T-helper 2 cell treated with Interferon-gamma antibody and Interleukin-4, amounts not matched to agents 100 ng/mL and 5 ng/mL, for 36 hours (primary cell): ENCODE data around the gene CTSF. TPM values are rescaled to one million over a fixed set of nuclear protein-coding genes. Genes with fewer than 3 reads are reported as not detected.
"Not testable (repeated sequence)": the region's sequence is repeated elsewhere in the genome, so short reads cannot be mapped to it uniquely, and the experiment has no call there.

ENCODE experiments used
- intact Hi-C: fragments of 100-400 bp; cut with micrococcal nuclease; formaldehyde crosslinking; loops from one replicate; pipeline ENCODE4 v1.15.1; 2023
- total RNA-seq: library from RNA; stranded (reverse); gene quantifications from 2 replicates; pipeline ENCODE4 v1.2.3, GENCODE V29; 2022

The CTSF gene
- total RNA-seq = 0.77 and 1.4 TPM in 2 replicates

DNA sequence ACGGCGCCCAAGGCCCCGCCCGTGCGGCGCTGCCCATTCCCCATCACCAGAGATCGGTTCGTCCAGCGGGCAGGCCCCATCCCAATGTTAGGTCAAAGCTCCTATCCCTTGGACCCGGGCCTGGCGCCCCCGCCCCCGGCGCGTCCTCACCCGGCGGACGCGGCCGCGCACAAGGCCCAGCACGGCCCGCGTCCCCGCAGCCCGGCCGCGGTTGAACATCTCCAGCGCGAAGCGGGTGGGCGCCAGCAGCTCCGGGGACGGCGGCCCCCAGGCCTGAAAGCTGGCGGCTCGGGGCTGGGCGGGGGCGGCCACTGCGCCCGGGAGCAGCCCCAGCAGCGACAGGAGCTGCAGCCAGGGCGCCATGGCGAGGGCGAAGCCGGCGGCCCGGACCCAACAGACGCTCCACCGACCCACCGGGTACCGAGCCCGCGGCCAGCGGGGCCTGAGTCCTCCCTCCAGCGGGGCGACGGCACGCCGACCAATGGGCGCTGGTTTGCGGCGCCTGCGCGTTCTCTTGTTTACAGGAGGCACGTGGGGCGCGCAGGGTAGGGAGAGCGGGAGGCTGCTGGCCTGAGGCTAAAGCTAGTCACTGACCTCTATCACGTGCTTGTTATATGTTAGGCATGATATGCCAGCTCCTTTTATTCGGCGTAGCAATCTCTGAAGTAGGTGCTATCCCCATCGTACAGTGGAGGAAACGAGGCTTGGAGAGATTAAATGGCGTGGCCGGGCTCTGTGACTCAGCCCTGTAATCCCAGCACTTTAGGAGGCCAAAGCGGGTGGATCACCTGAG is at the start of gene CTSF:
TSS of gene CTSF (minus strand) at position 483 of the 793 bp plus-strand sequence. CDS start at position 363, 120 bp downstream.
- intact Hi-C loops = no loop called here

DNA sequence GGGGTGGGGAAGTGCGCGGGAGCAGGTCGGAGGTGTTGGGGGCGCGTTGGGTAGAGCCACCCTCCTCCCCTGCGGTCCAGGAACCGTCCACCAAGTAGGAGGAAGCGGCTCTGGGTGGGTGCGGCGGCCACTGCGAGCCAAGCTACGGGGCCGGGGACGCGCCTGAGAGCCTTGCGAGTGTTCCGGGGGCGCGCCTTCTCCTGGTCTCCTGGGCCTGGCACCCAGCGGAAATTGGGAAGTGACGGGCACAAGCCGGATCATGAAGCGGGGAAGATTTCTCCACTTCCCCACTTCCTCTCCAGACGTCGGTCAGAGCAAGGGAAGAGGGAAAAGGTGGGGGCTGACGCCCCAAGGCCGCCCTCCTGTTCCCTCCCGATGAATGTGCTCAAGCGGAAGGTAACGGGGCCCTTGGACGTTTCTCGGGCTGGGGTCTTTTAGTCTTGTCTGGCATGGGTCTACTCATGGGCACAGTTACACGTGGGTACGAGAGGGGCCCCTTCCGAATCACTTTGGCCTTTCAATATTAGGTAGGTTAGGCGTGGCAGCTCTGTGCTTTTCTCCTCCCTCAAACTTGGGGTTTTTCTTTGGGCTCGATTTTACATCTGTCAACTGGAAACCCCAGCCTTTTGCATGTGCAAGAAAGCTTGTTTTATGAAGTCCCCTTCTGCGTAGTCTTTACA is 48.9 kb upstream of the CTSF start:
- intact Hi-C loops = loop anchor here (2.0 to 10.0 kb wide), 5 partner anchors 40 to 502 kb away; partner anchors contain the start of genes B4GAT1, BRMS1, KDM2A and RAB1B

DNA sequence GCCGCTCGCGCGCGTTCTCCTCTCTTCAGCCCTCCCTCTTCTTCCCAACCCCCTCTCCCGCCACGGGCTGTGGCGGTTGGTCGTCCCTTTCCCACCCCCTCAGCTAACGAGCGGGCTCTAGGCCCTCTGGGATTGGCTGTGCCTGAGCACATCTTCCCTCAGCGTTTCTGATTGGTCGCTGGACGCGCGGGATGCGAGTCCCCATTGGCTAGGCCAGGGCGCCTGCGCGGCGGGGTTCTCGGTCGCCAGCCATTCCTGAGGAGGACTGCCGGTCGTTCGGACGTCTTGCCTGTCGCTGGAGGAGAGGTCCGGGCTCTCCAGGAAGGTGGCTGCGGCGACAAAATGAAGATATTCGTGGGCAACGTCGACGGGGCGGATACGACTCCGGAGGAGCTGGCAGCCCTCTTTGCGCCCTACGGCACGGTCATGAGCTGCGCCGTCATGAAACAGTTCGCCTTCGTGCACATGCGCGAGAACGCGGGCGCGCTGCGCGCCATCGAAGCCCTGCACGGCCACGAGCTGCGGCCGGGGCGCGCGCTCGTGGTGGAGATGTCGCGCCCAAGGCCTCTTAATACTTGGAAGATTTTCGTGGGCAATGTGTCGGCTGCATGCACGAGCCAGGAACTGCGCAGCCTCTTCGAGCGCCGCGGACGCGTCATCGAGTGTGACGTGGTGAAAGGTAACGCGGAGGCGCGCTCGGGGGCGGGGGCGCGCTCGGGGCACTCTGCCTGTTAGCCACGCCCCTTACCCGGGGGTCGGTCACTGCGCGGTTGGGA is 48.2 kb upstream of the CTSF start, which contains the start of gene RBM14:
TSS of gene RBM14 (plus strand) at position 252 of the 776 bp plus-strand sequence. CDS start at position 343, 91 bp downstream.
- intact Hi-C loops = loop anchor here (1.0 to 10.0 kb wide), 9 partner anchors 22 to 502 kb away; partner anchors contain the start of genes B4GAT1, BRMS1, CCDC87 and CCS

DNA sequence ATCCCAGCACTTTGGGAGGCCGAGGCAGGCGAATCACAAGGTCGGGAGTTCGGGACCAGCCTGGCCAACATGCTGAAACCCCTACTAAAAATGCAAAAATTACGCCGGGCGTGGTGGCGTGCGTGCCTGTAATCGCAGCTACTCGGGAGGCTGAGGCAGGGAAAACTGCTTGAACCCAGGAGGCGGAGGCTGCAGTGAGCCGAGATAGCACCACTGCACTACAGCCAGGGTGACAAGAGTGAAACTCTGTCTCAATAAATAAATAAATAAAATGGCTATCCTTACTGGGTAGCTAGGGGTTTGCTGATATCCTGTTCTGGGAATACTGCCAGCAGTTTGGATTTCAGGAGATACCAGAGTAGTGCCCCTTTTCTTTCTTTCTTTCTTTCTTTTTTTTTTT is 45.7 kb upstream of the CTSF start:
- intact Hi-C loops = loop anchor here (10.0 kb wide), 1 partner anchor 131 kb away; a partner anchor contains a TSS

DNA sequence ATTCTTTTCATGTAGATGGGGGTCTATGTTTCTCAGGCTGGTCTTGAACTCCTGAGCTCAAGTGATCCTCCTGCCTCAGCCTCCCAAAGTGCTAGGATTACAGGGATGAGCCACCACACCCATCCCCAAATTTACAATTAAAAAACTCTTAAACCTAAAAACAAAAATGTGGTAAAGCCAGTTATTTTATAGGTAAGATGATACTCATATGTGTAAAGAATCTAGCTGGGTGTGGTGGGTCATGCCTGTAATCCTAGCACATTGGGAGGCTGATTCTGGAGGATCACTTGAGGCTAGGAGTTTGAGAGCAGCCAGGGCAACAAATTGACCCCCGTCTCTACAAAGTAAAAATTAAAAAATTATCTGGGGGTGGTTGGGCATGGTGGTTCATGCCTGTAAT is 44.1 kb upstream of the CTSF start:
- intact Hi-C loops = loop anchor here (10.0 kb wide), 1 partner anchor 132 kb away; a partner anchor contains a TSS

DNA sequence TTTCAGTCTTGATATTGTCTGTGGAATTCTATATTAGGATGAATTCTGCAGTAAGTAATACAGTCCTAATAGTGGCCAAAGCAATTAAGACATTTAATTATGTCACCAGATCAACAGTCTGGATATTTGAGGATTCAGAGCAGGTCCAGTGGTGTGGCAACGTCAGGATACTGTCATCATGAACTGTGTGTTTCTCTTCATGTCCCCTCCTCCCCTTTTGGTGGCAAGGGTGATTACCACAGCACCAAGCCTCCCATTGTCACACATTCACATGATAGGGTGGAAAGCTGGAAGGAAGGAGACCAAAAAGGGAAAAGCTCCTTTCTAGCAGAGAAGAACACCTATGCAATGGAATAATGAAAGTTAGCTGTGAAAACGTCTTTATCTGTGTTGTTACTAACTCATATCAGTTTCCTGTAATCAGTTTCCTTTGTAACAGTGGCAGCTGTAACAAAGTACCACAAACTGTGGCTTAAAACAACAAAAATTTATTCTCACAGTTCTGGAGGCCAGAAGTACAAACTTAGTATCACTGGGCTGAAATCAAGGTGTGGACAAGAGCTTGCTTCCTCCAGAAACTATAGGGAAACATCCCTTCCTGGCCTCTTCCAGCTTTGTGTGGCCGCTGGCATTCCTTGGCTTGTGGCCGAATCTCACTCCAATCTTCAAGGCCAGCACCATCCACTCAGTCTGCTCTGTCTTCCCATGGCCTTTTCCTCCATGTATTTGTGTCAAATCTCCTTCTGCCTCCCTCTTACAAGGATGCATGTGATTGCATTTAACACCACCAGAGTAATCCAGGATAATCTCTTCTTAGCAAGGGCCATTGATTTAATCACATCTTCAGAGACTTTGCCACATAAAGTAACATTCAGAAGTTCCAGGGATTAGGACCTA is 41.6 kb upstream of the CTSF start:
- intact Hi-C loops = loop anchor here (10.0 kb wide), 1 partner anchor 135 kb away; a partner anchor contains a TSS

DNA sequence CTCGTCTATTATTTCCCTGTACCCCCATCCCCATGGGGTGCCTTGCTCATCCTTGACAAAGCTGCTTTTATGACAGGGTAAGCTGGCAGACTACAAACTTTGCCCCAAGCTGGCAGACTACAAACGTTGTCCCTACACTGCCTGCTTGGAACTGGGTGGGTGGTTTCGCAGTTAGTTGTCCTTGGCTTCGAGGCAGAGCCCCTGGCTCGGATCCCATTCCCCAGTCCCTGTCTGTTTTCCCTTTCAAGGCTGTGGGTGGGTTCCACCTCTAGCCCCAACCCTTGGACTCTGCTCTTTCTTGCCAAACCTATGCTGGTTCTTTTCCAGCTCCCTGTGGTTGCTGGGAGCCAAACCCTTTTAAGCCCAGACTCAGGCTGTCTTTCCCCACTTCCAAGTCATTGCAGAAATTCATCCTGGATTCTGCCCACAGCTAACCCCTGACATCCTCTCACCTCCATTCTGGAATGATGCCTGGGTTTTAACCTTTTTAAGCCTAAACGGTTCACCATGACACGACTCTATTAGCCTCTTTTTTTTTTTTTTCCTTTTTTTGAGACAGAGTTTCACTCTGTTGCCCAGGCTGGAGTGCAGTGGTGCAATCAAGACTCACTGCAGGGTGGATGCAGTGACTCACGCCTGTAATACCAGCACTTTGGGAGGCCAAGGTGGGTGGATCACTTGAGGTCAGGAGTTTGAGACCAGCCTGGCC is 38.9 kb upstream of the CTSF start:
- intact Hi-C loops = no loop called here

DNA sequence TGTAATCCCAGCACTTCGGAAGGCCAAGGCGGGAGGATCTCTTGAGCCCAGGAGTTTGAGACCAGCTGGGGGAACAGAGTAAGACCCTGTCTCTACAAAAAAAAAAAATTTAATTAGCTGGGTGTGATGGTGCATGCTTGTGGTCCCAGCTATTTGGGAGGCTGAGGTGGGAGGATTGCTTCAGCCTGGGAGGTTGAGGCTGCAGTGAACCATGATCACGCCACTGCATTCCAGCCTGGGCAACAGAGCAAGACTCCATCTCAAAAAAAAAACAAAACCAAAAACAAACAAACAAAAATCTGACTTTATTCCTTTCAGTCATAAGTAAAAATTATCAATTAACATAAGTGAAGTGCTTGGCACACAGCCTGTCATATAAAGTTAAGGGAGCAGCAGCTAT is 38.2 kb upstream of the CTSF start:
- intact Hi-C loops = not testable (repeated sequence)

DNA sequence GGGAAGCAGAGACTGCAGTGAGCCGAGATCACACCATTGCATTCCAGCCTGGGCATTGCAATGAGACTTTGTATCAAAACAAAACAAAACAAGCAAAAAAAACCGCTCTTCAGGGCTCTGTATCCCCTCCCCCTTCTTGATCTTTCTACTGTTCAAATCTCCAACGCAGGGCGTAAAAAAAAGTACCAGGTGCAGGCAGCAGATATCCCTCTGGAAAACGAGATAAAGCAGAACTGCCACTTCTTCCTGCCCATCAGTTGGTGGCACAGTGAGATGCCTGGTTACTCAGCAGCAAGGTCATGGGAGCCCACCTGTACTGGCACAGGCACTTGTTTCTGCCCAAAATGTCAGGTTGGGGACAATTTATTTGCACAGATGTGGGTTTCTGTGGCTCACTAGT is 35.7 kb upstream of the CTSF start:
- intact Hi-C loops = no loop called here

DNA sequence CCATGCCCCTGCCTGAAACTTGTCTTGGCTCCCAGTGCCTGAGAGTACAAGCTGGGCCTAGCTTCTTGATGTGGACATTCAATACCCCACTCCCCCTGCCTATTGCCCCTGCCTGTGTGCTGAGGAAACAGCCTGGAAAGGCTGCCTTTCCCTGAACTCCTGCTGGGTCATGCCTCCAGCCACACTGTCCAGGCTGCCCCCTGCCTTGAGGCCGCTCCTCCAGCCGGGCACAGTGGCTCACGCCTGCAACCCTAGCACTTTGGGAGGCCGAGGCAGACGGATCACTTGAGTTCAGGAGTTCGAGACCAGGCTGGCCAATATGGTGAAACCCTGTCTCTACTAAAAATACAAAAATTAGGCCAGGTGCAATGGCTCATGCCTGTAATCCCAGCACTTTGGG is 34.7 kb upstream of the CTSF start:
- intact Hi-C loops = no loop called here

DNA sequence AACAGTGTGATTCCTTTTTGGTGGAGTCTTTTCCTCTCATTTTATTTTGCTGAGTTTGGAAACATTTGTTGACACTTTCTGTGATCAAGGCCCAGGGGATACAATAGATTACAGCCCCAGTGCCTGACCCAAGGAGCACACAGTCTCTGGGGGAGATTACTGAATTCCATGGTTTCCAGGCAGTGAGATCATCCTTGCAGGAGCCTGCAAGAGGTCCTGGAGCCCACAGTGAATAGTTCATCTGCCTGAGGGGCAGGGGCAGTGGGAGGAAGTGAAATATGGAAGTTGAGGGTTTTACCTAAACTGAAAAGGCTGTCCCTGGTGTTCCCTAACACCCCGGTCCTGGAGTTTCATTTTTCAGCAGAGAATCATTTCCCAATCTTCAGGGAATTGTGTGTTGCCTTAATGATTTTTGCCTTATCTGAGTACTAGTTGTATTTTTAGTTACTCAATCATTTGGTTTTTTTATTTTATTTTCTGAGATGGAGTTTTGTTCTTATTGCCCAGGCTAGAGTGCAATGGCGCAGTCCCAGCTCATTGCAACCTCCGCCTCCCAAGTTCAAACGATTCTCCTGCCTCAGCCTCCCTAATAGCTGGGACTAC is 32.3 kb upstream of the CTSF start:
- intact Hi-C loops = no loop called here

DNA sequence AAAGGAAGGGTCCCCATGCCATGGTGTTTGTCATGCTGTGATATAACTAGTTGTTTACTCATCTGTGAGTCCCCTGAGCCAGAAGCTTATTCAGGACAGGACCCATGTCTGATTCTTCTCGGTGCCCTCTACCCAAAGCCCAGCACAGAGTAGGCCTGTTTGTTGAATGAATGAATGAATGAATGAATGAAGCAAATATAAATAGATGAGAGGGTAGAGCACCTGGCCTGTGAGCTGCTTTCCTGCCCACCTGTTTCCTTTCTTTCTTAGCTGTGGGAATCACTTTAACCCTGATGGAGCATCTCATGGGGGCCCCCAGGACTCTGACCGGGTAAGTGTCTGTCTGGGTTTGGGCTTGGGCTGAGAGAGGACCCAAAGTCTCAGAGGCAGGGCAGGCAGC is 31.8 kb upstream of the CTSF start:
- intact Hi-C loops = no loop called here

DNA sequence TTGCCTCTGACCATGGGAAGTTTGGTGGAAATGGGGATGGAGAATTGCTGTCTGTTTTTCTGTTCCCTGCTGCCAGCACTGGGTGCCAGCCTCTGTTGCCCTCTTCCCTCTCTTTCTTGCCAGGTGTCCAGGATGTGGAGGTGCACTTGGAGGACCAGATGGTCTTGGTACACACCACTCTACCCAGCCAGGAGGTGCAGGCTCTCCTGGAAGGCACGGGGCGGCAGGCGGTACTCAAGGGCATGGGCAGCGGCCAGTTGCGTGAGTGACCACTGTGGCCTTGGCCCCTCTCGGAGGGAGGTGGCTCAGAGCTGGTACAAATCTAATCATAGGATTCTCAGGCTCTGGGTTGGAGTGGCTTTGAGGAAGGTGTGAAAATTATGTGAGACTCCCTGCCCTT is 30.6 kb upstream of the CTSF start:
- intact Hi-C loops = loop anchor here (10.0 kb wide), 1 partner anchor 356 kb away; the partner anchor contains the start of gene PC

DNA sequence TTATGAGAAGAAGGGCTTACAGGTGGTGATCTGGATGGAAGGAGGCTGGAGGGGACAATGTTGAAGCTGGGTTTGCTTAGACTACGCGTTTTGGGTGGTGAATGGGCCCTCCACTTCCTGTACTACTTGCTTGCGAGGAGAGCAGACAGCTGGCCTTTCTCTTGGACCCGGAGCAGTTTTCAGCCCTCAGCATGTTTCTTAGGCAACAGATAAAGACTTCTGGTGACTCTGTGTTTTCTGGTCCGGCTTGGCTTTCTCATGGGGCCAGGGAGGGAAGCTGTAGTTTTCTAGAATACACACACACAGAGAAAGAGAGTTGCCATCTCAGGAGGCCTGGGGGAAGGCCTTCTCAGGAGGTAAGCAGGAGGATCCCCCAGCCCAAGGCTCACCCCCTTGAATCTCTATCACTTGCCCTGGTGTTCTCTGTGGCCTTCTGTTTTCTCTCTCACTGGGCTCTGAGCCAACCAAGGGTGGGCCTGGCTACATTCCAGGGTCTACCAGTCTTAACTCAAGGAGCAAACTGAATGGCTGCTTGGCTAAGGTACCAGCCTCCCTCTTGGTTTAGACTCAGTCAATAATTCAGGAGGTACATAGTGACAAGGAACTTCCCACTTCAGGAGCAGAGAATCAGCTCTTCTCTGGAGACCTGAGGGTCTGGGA is 27.0 kb upstream of the CTSF start:
- intact Hi-C loops = loop anchor here (10.0 kb wide), 1 partner anchor 359 kb away; the partner anchor contains the start of gene PC

DNA sequence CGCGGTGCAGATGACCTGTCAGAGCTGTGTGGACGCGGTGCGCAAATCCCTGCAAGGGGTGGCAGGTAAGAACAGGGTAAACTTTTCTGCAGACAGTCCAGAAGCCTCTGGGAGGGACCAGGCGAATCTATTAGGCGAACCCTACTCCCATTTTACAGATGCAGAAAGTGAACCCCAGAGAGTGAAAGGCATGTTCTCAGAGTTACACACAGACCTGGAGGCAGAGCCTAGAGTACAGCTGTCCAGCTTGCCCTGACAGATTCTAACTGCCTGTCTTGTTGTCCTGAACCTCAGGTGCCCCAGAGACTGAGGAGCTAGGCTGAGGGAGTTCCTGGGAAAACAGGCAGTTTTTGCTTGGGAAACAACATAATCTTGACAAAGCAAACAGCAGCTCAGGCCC is 25.2 kb upstream of the CTSF start:
- intact Hi-C loops = loop anchor here (1.0 to 10.0 kb wide), 6 partner anchors 14 to 361 kb away; partner anchors contain the start of genes ACTN3, PC, RBM14 and RBM4

DNA sequence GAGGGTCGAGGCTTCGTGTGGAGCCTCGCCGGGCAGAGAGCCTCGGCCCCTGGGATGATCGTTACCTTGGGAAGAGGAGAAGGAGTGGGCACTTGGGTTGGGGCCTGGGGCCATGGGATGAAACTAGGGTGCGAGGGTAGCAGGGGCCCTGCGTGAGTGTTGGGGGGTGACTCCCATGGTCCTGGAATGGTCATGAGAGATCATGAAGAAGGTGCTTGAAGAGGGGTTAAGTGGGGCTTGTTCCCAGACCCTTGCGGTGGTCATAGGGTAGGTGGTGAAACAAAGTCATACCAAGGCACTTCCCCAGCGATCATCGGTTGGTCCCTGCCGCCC is 24.9 kb upstream of the CTSF start:
- intact Hi-C loops = loop anchor here (1.0 to 10.0 kb wide), 6 partner anchors 14 to 362 kb away; partner anchors contain the start of genes ACTN3, PC, RBM14 and RBM4

DNA sequence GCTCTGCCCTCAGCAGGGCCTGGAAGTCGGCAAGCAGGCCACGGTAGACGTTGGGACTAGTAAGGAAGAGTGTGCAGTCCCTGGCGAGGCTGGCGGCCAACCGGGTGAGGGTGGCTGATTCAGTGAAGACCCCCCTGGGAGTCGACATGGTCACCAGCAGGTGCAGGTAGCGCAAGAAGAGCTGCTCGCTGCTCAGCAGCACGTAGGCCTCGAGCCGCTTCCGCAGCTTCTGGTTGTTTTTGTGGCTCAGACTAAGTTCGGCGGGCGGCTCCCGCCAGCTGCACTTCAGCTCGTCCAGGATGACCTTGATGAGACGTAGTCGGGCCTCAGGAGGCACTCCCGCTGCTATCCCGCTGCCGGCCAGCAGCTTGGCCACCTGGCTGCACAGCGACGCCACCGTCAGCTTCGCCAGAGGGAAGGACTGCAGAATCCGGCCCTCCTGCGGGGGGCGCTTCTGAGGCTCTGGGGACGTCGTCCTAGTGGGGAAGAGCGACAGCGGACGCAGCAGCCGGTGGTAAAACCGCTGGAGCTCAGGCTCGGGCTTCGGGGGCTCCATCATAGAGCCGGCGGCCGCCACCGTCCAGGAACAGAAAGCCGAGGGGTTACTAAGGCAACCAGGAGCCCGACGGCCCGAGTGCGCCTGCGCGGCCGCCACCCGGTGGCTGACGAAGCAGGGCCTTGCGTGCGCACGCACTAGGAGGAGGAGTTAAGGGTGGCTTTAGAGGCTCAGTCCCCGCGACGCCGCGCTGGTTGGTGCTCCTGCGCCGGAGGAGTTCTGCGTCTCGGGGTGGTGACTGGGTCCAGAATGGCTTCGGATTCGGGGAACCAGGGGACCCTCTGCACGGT is 24.3 kb upstream of the CTSF start, which contains the start of the genes CCDC87 and CCS:
TSS of gene CCDC87 (minus strand) at position 607 of the 846 bp plus-strand sequence. CDS start at position 559, 48 bp downstream.
TSS of gene CCS (plus strand) at position 729 of the 846 bp plus-strand sequence. CDS start at position 806, 77 bp downstream.
- intact Hi-C loops = loop anchor here (1.0 to 10.0 kb wide), 6 partner anchors 13 to 362 kb away; partner anchors contain the start of genes ACTN3, PC, RBM14 and RBM4
